PFSK-1 (cell line): ENCODE results near the gene HACD4.

Experiments
- FOXP2 ChIP-seq: optimal IDR thresholded peaks from 2 replicates; pipeline ENCODE3; 2011; ENCODE audit warnings: borderline replicate concordance, control low read depth, inconsistent platforms; ENCODE audit not compliant: insufficient read depth; ENCODE audit errors: extremely low read length, extremely low read depth
- POLR2AphosphoS5 ChIP-seq: IDR thresholded peaks from 2 replicates; pipeline ENCODE4 v1.6.1; 2012; ENCODE audit warnings: low read depth, mild to moderate bottlenecking, control low read depth, low read length, moderate library complexity
- REST ChIP-seq, 2 experiments: IDR thresholded peaks; 2 replicates each; pipeline versions ENCODE4 v1.6.1 to v1.8.0; 2011 to 2012; ENCODE audit warnings: low read depth in 2 of 2, low read length in 2 of 2, control low read depth in 1 of 2, inconsistent platforms in 1 of 2, mild to moderate bottlenecking in 1 of 2, moderate library complexity in 1 of 2; ENCODE audit not compliant: insufficient read depth in 1 of 2
- SIN3A ChIP-seq: IDR thresholded peaks from 2 replicates; pipeline ENCODE4 v1.6.1; 2012; ENCODE audit warnings: mild to moderate bottlenecking, low read length, moderate library complexity, borderline replicate concordance; ENCODE audit not compliant: insufficient read depth
- TAF1 ChIP-seq: IDR thresholded peaks from 2 replicates; pipeline ENCODE4 v1.6.1; 2012; ENCODE audit warnings: low read length, control low read depth, borderline replicate concordance; ENCODE audit not compliant: insufficient read depth

HACD4 gene

DNA sequence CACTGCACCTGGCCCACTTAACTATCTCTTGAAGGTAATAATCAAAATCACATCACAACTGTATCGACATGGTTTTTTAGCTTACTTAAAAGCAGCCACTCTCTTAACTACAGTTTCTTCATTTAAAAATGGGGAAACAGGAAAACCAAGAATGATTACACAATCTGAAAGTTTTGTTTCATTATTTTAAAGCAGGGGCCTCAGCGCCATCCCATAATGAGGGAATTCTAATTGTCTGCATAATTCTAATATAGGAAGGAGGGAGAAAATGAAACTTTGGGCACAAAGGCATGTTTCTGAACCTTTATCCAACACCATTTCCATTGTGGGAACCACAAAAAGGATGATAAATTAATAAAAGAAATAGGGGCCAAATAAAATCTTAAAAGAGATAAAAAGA is 7.6 kb downstream of the HACD4 start:
- no peak for TF ChIP-seq POLR2AphosphoS5
- no peak for TF ChIP-seq SIN3A
- no peak for TF ChIP-seq FOXP2
- no peak for TF ChIP-seq REST (IDR thresholded peaks at IDR 0.05; ENCODE audit: insufficient read depth in 1 of 2, low read depth in 2 of 2, low read length in 2 of 2)
- no peak for TF ChIP-seq TAF1

DNA sequence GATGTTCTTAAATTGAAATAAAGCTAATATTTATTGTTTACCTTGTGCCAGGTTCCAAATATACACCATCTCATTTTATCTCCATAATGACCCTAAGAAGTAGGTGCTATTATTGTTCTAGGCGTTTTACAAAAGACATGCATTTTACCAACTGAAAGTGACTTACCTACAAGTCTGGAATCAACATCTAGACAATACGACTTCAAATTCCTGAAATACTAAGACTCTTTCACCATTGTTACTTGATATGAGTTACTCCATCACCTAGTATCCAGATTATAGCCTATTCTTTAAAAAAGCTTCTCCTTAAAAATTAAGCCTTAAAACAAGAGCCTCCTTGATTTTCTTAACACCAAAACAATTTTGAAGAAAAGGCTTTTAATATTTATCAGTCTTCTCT is 13.3 kb downstream of the HACD4 start:
- no peak for TF ChIP-seq FOXP2
- no peak for TF ChIP-seq SIN3A
- no peak for TF ChIP-seq POLR2AphosphoS5
- no peak for TF ChIP-seq TAF1

GRCh38 chr9:21016701-21017491 is 14.5 kb downstream of the HACD4 start:
- no peak for TF ChIP-seq FOXP2
- no peak for TF ChIP-seq TAF1
- no peak for TF ChIP-seq SIN3A
- no peak for TF ChIP-seq POLR2AphosphoS5
- TF ChIP-seq REST (IDR thresholded peaks at IDR 0.05; ENCODE audit: insufficient read depth in 1 of 2, low read depth in 2 of 2, low read length in 2 of 2) = no peak

DNA sequence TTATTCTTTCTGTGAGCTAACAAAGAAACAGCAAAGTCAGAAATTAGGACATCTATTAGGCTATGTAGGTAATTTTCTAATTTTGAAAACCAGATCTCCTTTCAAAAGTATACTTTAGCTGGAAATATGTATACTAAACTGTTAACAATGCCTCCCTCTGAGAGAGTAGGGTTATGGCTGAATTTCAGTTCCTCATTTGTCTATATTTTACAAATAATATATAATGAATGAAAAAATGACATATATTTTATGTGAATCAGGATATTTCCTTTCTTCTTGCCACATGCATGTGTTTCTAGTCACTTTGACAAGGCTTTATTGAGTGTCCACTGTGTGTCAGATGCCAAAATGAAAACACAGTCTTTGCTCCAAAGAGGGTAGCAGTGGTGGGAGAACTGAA is 15.4 kb downstream of the HACD4 start:
- TF ChIP-seq REST (IDR thresholded peaks at IDR 0.05; ENCODE audit: insufficient read depth in 1 of 2, low read depth in 2 of 2, low read length in 2 of 2) (no peak), SIN3A (no peak), TAF1 (no peak), FOXP2 (no peak), POLR2AphosphoS5 (no peak)

GRCh38 chr9:21015129-21015815 is 16.2 kb downstream of the HACD4 start:
- TF ChIP-seq FOXP2 (no peak), REST (IDR thresholded peaks at IDR 0.05; ENCODE audit: insufficient read depth in 1 of 2, low read depth in 2 of 2, low read length in 2 of 2) (no peak), SIN3A (no peak), TAF1 (no peak), POLR2AphosphoS5 (no peak)
